Stimulated activated CD8-positive, alpha-beta memory T cell treated with anti-CD3 and anti-CD28 coated beads, Interleukin-4, amount 100 ng/mL, for 1 hour (primary cell): ENCODE measurements around the gene PHLDB2.

ENCODE experiments used
- DNase-seq, 2 donors: peaks; one replicate each; pipeline ENCODE4 v3.0.0-alpha.2; 2020; ENCODE audit warnings: low read depth in 2 of 2, low spot score in 1 of 2

The PHLDB2 gene

GRCh38 chr3:112013784-112014143 lies 154.7 kb downstream of the PHLDB2 start:
- no peak for DNase-seq

DNA sequence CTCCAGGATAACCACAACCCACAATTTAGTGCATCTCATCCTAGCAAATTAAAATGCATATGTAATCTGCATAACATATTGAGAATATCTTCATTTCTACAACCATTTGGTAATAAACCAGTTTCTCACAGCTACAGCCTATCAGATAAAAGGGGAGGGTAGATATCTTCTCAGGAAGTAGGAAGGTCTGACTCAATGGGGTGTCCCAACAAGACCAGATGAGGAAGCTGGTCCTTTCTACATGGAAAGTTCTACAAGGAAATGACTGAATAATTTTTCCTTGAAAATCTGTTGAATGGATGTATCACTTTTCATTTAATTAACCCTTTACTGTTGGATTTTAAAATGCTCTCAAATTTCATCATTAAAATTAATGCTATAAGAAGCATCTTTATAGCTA lies 158.0 kb downstream of the PHLDB2 start:
- DNase-seq: no peak

- DNase-seq: no peak
Observed at GRCh38 chr3:112018712-112019111, 159.6 kb downstream of the PHLDB2 start.

DNA sequence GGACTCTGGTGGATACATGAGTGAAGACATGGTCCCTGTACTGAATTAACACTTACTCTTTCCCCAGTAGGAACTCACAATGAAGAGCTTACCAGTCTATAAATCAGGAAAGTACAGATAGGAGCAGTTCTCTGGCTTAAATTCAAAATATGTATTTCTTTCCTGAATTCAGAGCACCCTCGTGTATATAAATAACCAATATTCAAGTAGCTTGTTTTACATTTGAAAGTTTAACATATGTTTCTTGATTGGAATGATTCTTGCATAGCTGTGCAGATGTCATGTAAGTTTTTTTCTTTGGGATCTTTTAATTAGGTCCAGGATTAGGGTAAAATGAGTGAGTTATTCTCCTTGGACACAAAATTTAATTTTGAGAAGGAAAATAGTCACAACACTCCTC lies 160.7 kb downstream of the PHLDB2 start:
- no peak for DNase-seq

GRCh38 chr3:112020674-112021085 lies 161.6 kb downstream of the PHLDB2 start:
- DNase-seq: no peak
